GM23338 (cell line): ENCODE data around the gene PARP1. TPM values are rescaled to one million over a fixed set of nuclear protein-coding genes. Genes with fewer than 3 reads are reported as not detected.

Source experiments
- ATAC-seq: fragments of 200-7000 bp; cut with Tn5 transposase; 3 replicates; pipeline ENCODE4 v1.9.1; 2020
- DNase-seq: peaks from one replicate; pipeline ENCODE4 v3.0.0-alpha.2; 2015; ENCODE audit warnings: low spot score
- H2AFZ ChIP-seq: fragments of 200-600 bp; sonication (generic); 2 replicates; pipeline ENCODE4 v1.8.0; 2016; ENCODE audit warnings: antibody characterized with exemption, mild to moderate bottlenecking, moderate library complexity
- H3F3A ChIP-seq: fragments of 200-600 bp; sonication (generic); replicated peaks from 2 replicates; pipeline ENCODE4 v1.8.0; 2017; ENCODE audit warnings: antibody characterized with exemption, mixed run types, low read depth
- H3K27ac ChIP-seq: fragments of 200-600 bp; sonication (generic); 2 replicates; pipeline ENCODE4 v1.6.1; 2016; ENCODE audit warnings: low read depth
- H3K27me3 ChIP-seq: fragments of 200-600 bp; sonication (generic); 2 replicates; pipeline ENCODE4 v1.8.0; 2016; ENCODE audit warnings: mild to moderate bottlenecking, mixed run types, moderate library complexity; ENCODE audit not compliant: insufficient read depth
- H3K36me3 ChIP-seq: fragments of 200-600 bp; sonication (generic); 2 replicates; pipeline ENCODE4 v1.8.0; 2016; ENCODE audit warnings: mild to moderate bottlenecking; ENCODE audit not compliant: insufficient read depth
- H3K4me1 ChIP-seq: fragments of 200-600 bp; sonication (generic); 2 replicates; pipeline ENCODE4 v1.8.0; 2016; ENCODE audit warnings: mild to moderate bottlenecking, moderate library complexity; ENCODE audit not compliant: insufficient read depth
- H3K4me2 ChIP-seq: fragments of 200-600 bp; sonication (generic); 2 replicates; pipeline ENCODE4 v1.7.1; 2017; ENCODE audit warnings: mixed run types
- H3K4me3 ChIP-seq: fragments of 200-600 bp; sonication (generic); 2 replicates; pipeline ENCODE4 v1.6.1; 2016; ENCODE audit warnings: mixed run types
- H3K79me2 ChIP-seq: fragments of 200-600 bp; sonication (generic); replicated peaks from 2 replicates; pipeline ENCODE4 v1.8.0; 2017; ENCODE audit warnings: mild to moderate bottlenecking; ENCODE audit not compliant: insufficient read depth
- H3K9me2 ChIP-seq: fragments of 200-600 bp; sonication (generic); 2 replicates; pipeline ENCODE4 v1.8.0; 2017; ENCODE audit not compliant: insufficient read depth
- H4K20me1 ChIP-seq: fragments of 200-600 bp; sonication (generic); replicated peaks from 2 replicates; pipeline ENCODE4 v1.8.0; 2017; ENCODE audit warnings: mild to moderate bottlenecking; ENCODE audit not compliant: insufficient read depth
- H3K27ac Mint-ChIP-seq: 2 replicates; pipeline ENCODE4 v1.8.0; 2020; ENCODE audit warnings: inconsistent platforms, mild to moderate bottlenecking, moderate library complexity, mixed read lengths
- H3K27me3 Mint-ChIP-seq: 3 replicates; pipeline ENCODE4 v1.8.0; 2022; ENCODE audit warnings: low read depth, mild to moderate bottlenecking, moderate library complexity, mixed read lengths, inconsistent platforms; ENCODE audit not compliant: insufficient read depth, poor library complexity
- H3K36me3 Mint-ChIP-seq: 3 replicates; pipeline ENCODE4 v1.8.0; 2021; ENCODE audit warnings: low read depth, mild to moderate bottlenecking, inconsistent platforms, moderate library complexity, mixed read lengths
- H3K4me1 Mint-ChIP-seq: 3 replicates; pipeline ENCODE4 v1.8.0; 2020; ENCODE audit warnings: mild to moderate bottlenecking, inconsistent platforms, mixed read lengths
- H3K4me3 Mint-ChIP-seq: 3 replicates; pipeline ENCODE4 v1.8.0; 2021; ENCODE audit warnings: moderate library complexity, mild to moderate bottlenecking, inconsistent platforms, mixed read lengths
- H3K9me3 Mint-ChIP-seq: 3 replicates; pipeline ENCODE4 v1.8.0; 2020; ENCODE audit warnings: moderate library complexity, mild to moderate bottlenecking, inconsistent platforms, mixed read lengths
- CREB1 ChIP-seq: fragments of 250-450 bp; sonication (Bioruptor Pico); IDR thresholded peaks from 2 replicates; pipeline ENCODE4 v1.5.0; 2020; ENCODE audit warnings: low read depth, mild to moderate bottlenecking, moderate library complexity
- CTCF ChIP-seq, 2 experiments: fragments of 200-600 bp in 1 of 2; sonication (generic) in 1 of 2; conservative IDR thresholded peaks; 2 replicates each; pipeline versions ENCODE4 v1.5.1 to v1.6.1; 2016 to 2017; ENCODE audit warnings: antibody characterized with exemption in 2 of 2, low read depth in 2 of 2, mild to moderate bottlenecking in 2 of 2, moderate library complexity in 1 of 2
- ETS1 ChIP-seq: IDR thresholded peaks from 2 replicates; pipeline ENCODE4 v1.6.1; 2016; ENCODE audit warnings: antibody characterized with exemption
- EZH2 ChIP-seq: fragments of 200-600 bp; sonication (generic); IDR thresholded peaks from one replicate; pipeline ENCODE4 v1.8.0; 2017; ENCODE audit warnings: antibody characterized with exemption, mild to moderate bottlenecking, low read depth; ENCODE audit not compliant: unreplicated experiment
- EZH2phosphoT487 ChIP-seq: fragments of 200-600 bp; sonication (generic); IDR thresholded peaks from one replicate; pipeline ENCODE4 v1.8.1; 2018; ENCODE audit warnings: antibody characterized with exemption; ENCODE audit not compliant: unreplicated experiment
- JUNB ChIP-seq: IDR thresholded peaks from one replicate; pipeline ENCODE4 v1.6.1; 2016; ENCODE audit warnings: antibody characterized with exemption; ENCODE audit not compliant: unreplicated experiment
- NANOG ChIP-seq: IDR thresholded peaks from 2 replicates; pipeline ENCODE4 v1.6.1; 2016; ENCODE audit warnings: antibody characterized with exemption, borderline replicate concordance
- POLR2AphosphoS5 ChIP-seq: IDR thresholded peaks from 2 replicates; pipeline ENCODE4 v1.6.1; 2016; ENCODE audit warnings: antibody characterized with exemption, low read depth
- REST ChIP-seq: IDR thresholded peaks from one replicate; pipeline ENCODE4 v1.6.1; 2018; ENCODE audit warnings: antibody characterized with exemption; ENCODE audit not compliant: unreplicated experiment
- STAT1 ChIP-seq: IDR thresholded peaks from one replicate; pipeline ENCODE4 v1.6.1; 2016; ENCODE audit warnings: antibody characterized with exemption; ENCODE audit not compliant: unreplicated experiment
- ZNF114 ChIP-seq: fragments of 250-450 bp; sonication (Bioruptor Pico); IDR thresholded peaks from 2 replicates; pipeline ENCODE4 v1.5.0; 2020; ENCODE audit warnings: mild to moderate bottlenecking, moderate library complexity
- ZNF331 ChIP-seq: fragments of 250-450 bp; sonication (Bioruptor Pico); IDR thresholded peaks from 2 replicates; pipeline ENCODE4 v1.5.0; 2020; ENCODE audit warnings: low read depth, mild to moderate bottlenecking, moderate library complexity
- ZNF462 ChIP-seq: fragments of 250-450 bp; sonication (Bioruptor Pico); IDR thresholded peaks from 2 replicates; pipeline ENCODE4 v1.5.0; 2020; ENCODE audit warnings: mild to moderate bottlenecking, moderate library complexity
- polyA plus RNA-seq: library from polyadenylated mRNA; unstranded; fragments of >200 nt; fragmentation: Nextera tagmentation; extraction: Ambion mirVana; gene quantifications from 2 replicates; pipeline ENCODE4 v1.2.1, GENCODE V29; 2016
- total RNA-seq: library from RNA; depleted of rRNA; stranded (reverse); fragments of >200 nt; shearing (Covaris generic); gene quantifications from 2 replicates; pipeline ENCODE4 v1.2.3, GENCODE V29; 2014

The PARP1 gene
- total and polyA plus RNA-seq, 2 experiments from 2014 or later, result 877 to 1,082 TPM

- H3K36me3 Mint-ChIP-seq, result no peaks in the 10 kb centered on the region
- DNase-seq, result no peak
Measured at GRCh38 chr1:226425004-226425378, 17.1 kb upstream of the PARP1 start.

More at GRCh38 chr1:226425004-226425378, 17.1 kb upstream of the PARP1 start:
- Histone ChIP-seq H3K27me3 (no peaks in the 10 kb centered on the region), H3K4me1 (no peaks in the 10 kb centered on the region), H3K36me3 (no peaks in the 10 kb centered on the region), H3K4me2 (no peak overlapping the region), H3F3A (no peaks in the 10 kb centered on the region), H4K20me1 (no peaks in the 10 kb centered on the region), H3K9me2 (no peaks in the 10 kb centered on the region), H3K4me3 (no peak overlapping the region), H3K27ac (no peak overlapping the region), H3K79me2 (no peaks in the 10 kb centered on the region), H2AFZ (peak overlapping the region; percentile 97)
- Mint-ChIP-seq H3K9me3 (no peaks in the 10 kb centered on the region), H3K27ac (no peak overlapping the region), H3K4me1 (peaks cover 5% of the 10 kb centered on the region), H3K27me3 (peaks cover 1% of the 10 kb centered on the region), H3K4me3 (no peak overlapping the region)
- TF ChIP-seq CREB1 (no peak), ZNF331 (no peak), NANOG (no peak), EZH2 (no peak), ZNF462 (CRISPR knock-in tag) (no peak), POLR2AphosphoS5 (no peak), EZH2phosphoT487 (no peak), CTCF (conservative IDR thresholded peaks at IDR 0.05; ENCODE audit: low read depth in 2 of 2) (no peak), REST (no peak), ZNF114 (no peak), STAT1 (no peak), JUNB (no peak), ETS1 (no peak)
- no peak for ATAC-seq
